ENCODE results near the gene CST4. TPM values are rescaled to one million over a fixed set of nuclear protein-coding genes. Genes with fewer than 3 reads are reported as not detected.

Gene CST4
- total RNA-seq, 1 donor from 2014 or later, result not detected

GRCh38 chr20:23654717-23655116, 34.1 kb downstream of the CST4 start:
- H3K27me3 Mint-ChIP-seq, result peaks cover 8% of the 10 kb centered on the region
- no peaks in the 10 kb centered on the region for H3K36me3 Mint-ChIP-seq (ENCODE audit: insufficient read depth)
- H3K4me1 Mint-ChIP-seq (ENCODE audit: low read depth), result peaks cover 15% of the 10 kb centered on the region
- no peak overlapping the region for H3K4me3 Mint-ChIP-seq (ENCODE audit: low read depth)
- H3K9me3 Mint-ChIP-seq (ENCODE audit: low read depth), result no peaks in the 10 kb centered on the region
- no peak for DNase-seq (ENCODE audit: low spot score, unreplicated experiment)
- no peak overlapping the region for H3K27ac Mint-ChIP-seq
- TF ChIP-seq, protein P1, sequence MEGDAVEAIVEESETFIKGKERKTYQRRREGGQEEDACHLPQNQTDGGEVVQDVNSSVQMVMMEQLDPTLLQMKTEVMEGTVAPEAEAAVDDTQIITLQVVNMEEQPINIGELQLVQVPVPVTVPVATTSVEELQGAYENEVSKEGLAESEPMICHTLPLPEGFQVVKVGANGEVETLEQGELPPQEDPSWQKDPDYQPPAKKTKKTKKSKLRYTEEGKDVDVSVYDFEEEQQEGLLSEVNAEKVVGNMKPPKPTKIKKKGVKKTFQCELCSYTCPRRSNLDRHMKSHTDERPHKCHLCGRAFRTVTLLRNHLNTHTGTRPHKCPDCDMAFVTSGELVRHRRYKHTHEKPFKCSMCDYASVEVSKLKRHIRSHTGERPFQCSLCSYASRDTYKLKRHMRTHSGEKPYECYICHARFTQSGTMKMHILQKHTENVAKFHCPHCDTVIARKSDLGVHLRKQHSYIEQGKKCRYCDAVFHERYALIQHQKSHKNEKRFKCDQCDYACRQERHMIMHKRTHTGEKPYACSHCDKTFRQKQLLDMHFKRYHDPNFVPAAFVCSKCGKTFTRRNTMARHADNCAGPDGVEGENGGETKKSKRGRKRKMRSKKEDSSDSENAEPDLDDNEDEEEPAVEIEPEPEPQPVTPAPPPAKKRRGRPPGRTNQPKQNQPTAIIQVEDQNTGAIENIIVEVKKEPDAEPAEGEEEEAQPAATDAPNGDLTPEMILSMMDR (IDR thresholded peaks at IDR 0.05; ENCODE audit: unreplicated experiment), result no peak

GRCh38 chr20:23654000-23654399, 34.8 kb downstream of the CST4 start:
- TF ChIP-seq, protein P1 (IDR thresholded peaks at IDR 0.05; ENCODE audit: unreplicated experiment), result no peak
- no peaks in the 10 kb centered on the region for H3K9me3 Mint-ChIP-seq (ENCODE audit: low read depth)
- H3K36me3 Mint-ChIP-seq (ENCODE audit: insufficient read depth), result no peaks in the 10 kb centered on the region
- H3K27ac Mint-ChIP-seq, result no peak overlapping the region
- DNase-seq (ENCODE audit: low spot score, unreplicated experiment), result no peak
- H3K4me3 Mint-ChIP-seq (ENCODE audit: low read depth), result no peak overlapping the region
- peaks cover 8% of the 10 kb centered on the region for H3K27me3 Mint-ChIP-seq
- H3K4me1 Mint-ChIP-seq (ENCODE audit: low read depth), result peaks cover 7% of the 10 kb centered on the region

GRCh38 chr20:23653400-23653938, 35.4 kb downstream of the CST4 start:
- peaks cover 8% of the 10 kb centered on the region for H3K27me3 Mint-ChIP-seq
- DNase-seq (ENCODE audit: low spot score, unreplicated experiment), result no peak
- TF ChIP-seq, protein P1 (IDR thresholded peaks at IDR 0.05; ENCODE audit: unreplicated experiment), result no peak
- H3K36me3 Mint-ChIP-seq (ENCODE audit: insufficient read depth), result no peaks in the 10 kb centered on the region
- peaks cover 2% of the 10 kb centered on the region for H3K4me1 Mint-ChIP-seq (ENCODE audit: low read depth)
- no peaks in the 10 kb centered on the region for H3K9me3 Mint-ChIP-seq (ENCODE audit: low read depth)
- peak overlapping the region; percentile 69 for H3K27ac Mint-ChIP-seq
- no peak overlapping the region for H3K4me3 Mint-ChIP-seq (ENCODE audit: low read depth)

DNA sequence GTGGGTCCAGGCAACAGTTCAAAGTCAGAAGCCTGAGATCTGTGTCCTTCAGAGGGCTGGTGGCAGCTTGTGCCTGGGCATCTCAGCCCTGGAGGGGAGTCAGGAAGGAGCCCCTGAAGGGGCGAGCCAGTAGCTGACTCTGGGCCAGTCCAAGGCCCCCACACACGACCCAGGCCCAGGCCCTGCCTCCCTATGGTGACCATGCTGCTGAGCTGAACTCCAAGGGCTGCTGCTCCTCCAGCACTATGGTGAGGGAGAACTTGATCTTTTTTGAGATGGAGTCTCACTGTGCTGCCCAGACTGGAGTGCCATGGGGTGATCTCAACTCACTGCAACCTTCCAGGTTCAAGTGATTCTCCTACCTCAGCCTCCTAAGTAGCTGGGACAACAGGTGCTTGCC, 35.9 kb downstream of the CST4 start:
- no peak overlapping the region for H3K4me3 Mint-ChIP-seq (ENCODE audit: low read depth)
- DNase-seq (ENCODE audit: low spot score, unreplicated experiment), result no peak
- no peaks in the 10 kb centered on the region for H3K36me3 Mint-ChIP-seq (ENCODE audit: insufficient read depth)
- no peaks in the 10 kb centered on the region for H3K4me1 Mint-ChIP-seq (ENCODE audit: low read depth)
- H3K27ac Mint-ChIP-seq, result no peak overlapping the region
- no peaks in the 10 kb centered on the region for H3K9me3 Mint-ChIP-seq (ENCODE audit: low read depth)
- peaks cover 8% of the 10 kb centered on the region for H3K27me3 Mint-ChIP-seq
- TF ChIP-seq, protein P1 (IDR thresholded peaks at IDR 0.05; ENCODE audit: unreplicated experiment), result no peak

GRCh38 chr20:23652371-23652770, 36.5 kb downstream of the CST4 start:
- no peak for DNase-seq (ENCODE audit: low spot score, unreplicated experiment)
- TF ChIP-seq, protein P1 (IDR thresholded peaks at IDR 0.05; ENCODE audit: unreplicated experiment), result no peak
- Mint-ChIP-seq H3K4me1 (ENCODE audit: low read depth) (no peaks in the 10 kb centered on the region), H3K27me3 (peaks cover 8% of the 10 kb centered on the region), H3K36me3 (ENCODE audit: insufficient read depth) (no peaks in the 10 kb centered on the region), H3K27ac (no peak overlapping the region), H3K9me3 (ENCODE audit: low read depth) (no peaks in the 10 kb centered on the region), H3K4me3 (ENCODE audit: low read depth) (no peak overlapping the region)
